SK-N-SH (cell line): ENCODE data around the gene FAM234A. TPM values are rescaled to one million over a fixed set of nuclear protein-coding genes. Genes with fewer than 3 reads are reported as not detected.

Source experiments
- CTCF ChIA-PET: fragments of 300-600, 350-600 bp; formaldehyde crosslinking; extraction: SDS; loops from one replicate; lab custom pipeline; 2021; lab: Yijun Ruan, JAX
- POLR2A ChIA-PET: fragments of 350-600 bp; sonication (Branson Sonifier 250); formaldehyde crosslinking; extraction: SDS; loops from one replicate; lab custom pipeline; 2020; ENCODE audit warnings: antibody characterized with exemption, inconsistent platforms; lab: Yijun Ruan, JAX
- DNase-seq: peaks from one replicate; pipeline ENCODE4 v3.0.0; 2012
- H2AFZ ChIP-seq: fragments of 200-600 bp; sonication (generic); 2 replicates; pipeline ENCODE4 v1.8.1; 2016; ENCODE audit warnings: antibody characterized with exemption, mild to moderate bottlenecking, low read depth
- H3F3A ChIP-seq: fragments of 200-600 bp; sonication (generic); replicated peaks from 2 replicates; pipeline ENCODE3; 2016; ENCODE audit warnings: antibody characterized with exemption, mild to moderate bottlenecking; ENCODE audit not compliant: insufficient read depth
- H3K27ac ChIP-seq, 2 experiments: fragments of 200-500 bp in 1 of 2; fragments of 200-600 bp in 1 of 2; sonication (Bioruptor generic) in 1 of 2; sonication (generic), shearing (Covaris generic) in 1 of 2; 2 replicates each; pipeline versions ENCODE4 v1.5.1 to v1.6.1; 2014 to 2016; ENCODE audit warnings: low read depth in 2 of 2, inconsistent platforms in 1 of 2, low read length in 1 of 2, mild to moderate bottlenecking in 1 of 2, mixed read lengths in 1 of 2
- H3K27me3 ChIP-seq: fragments of 200-600 bp; sonication (generic), shearing (Covaris generic); 2 replicates; pipeline ENCODE4 v1.6.1; 2016; ENCODE audit warnings: mixed run types; ENCODE audit not compliant: insufficient read depth
- H3K36me3 ChIP-seq, 2 experiments: fragments of 200-500 bp in 1 of 2; fragments of 200-600 bp in 1 of 2; sonication (Bioruptor generic) in 1 of 2; sonication (generic) in 1 of 2; replicated peaks in 1 of 2; 2 replicates each; pipeline versions ENCODE3 to v1.5.1; 2014 to 2016; ENCODE audit warnings: low read length in 1 of 2, mild to moderate bottlenecking in 1 of 2; ENCODE audit not compliant: insufficient read depth in 2 of 2, control insufficient read depth in 1 of 2
- H3K4me1 ChIP-seq, 2 experiments: fragments of 200-500 bp in 1 of 2; fragments of 200-600 bp in 1 of 2; sonication (Bioruptor generic) in 1 of 2; sonication (generic), shearing (Covaris generic) in 1 of 2; 2 replicates each; pipeline versions ENCODE4 v1.5.1 to v1.6.1; 2014 to 2016; ENCODE audit warnings: low read depth in 1 of 2, low read length in 1 of 2, mixed run types in 1 of 2; ENCODE audit not compliant: insufficient read depth in 2 of 2, control insufficient read depth in 1 of 2
- H3K4me2 ChIP-seq: fragments of 200-600 bp; sonication (generic), shearing (Covaris generic); 2 replicates; pipeline ENCODE4 v1.6.1; 2017; ENCODE audit warnings: mixed run types
- H3K4me3 ChIP-seq, 2 experiments: fragments of 200-500 bp in 1 of 2; fragments of 200-600 bp in 1 of 2; sonication (Bioruptor generic) in 1 of 2; sonication (generic), shearing (Covaris generic) in 1 of 2; 2 replicates each; pipeline versions ENCODE4 v1.5.1 to v1.8.1; 2014 to 2016; ENCODE audit warnings: low read depth in 2 of 2, inconsistent platforms in 1 of 2, low read length in 1 of 2, mild to moderate bottlenecking in 1 of 2, mixed read lengths in 1 of 2, moderate library complexity in 1 of 2
- H3K79me2 ChIP-seq: fragments of 200-600 bp; sonication (generic); 2 replicates; pipeline ENCODE4 v1.8.1; 2017; ENCODE audit warnings: mild to moderate bottlenecking; ENCODE audit not compliant: insufficient read depth
- H3K9ac ChIP-seq: fragments of 200-600 bp; sonication (generic); 2 replicates; pipeline ENCODE4 v1.6.1; 2017; ENCODE audit warnings: mixed run types
- H3K9me2 ChIP-seq: fragments of 200-600 bp; sonication (generic); 2 replicates; pipeline ENCODE4 v1.6.1; 2017; ENCODE audit warnings: mixed run types
- H3K9me3 ChIP-seq: fragments of 200-600 bp; sonication (generic); 2 replicates; pipeline ENCODE4 v1.6.1; 2017; ENCODE audit warnings: mixed run types, mild to moderate bottlenecking, moderate library complexity
- H4K20me1 ChIP-seq: fragments of 200-600 bp; sonication (generic); 2 replicates; pipeline ENCODE4 v1.6.1; 2017; ENCODE audit warnings: mild to moderate bottlenecking, mixed run types; ENCODE audit not compliant: insufficient read depth
- CTCF ChIP-seq: fragments of 200-600 bp; sonication (generic); IDR thresholded peaks from 2 replicates; pipeline ENCODE4 v1.6.1; 2017; ENCODE audit warnings: antibody characterized with exemption, mild to moderate bottlenecking, moderate library complexity
- EZH2phosphoT487 ChIP-seq: fragments of 200-600 bp; sonication (generic); IDR thresholded peaks from 2 replicates; pipeline ENCODE4 v1.6.1; 2017; ENCODE audit warnings: low read depth, mixed run types, mild to moderate bottlenecking, antibody characterized with exemption, moderate library complexity, borderline replicate concordance
- GABPA ChIP-seq: IDR thresholded peaks from 2 replicates; pipeline ENCODE4 v1.4.0; 2012; ENCODE audit warnings: low read depth, mild to moderate bottlenecking
- MAX ChIP-seq: IDR thresholded peaks from 2 replicates; pipeline ENCODE4 v1.4.0; 2012; ENCODE audit warnings: low read depth
- MEF2A ChIP-seq: IDR thresholded peaks from 2 replicates; pipeline ENCODE4 v1.4.0; 2012; ENCODE audit warnings: low read depth, borderline replicate concordance
- MXI1 ChIP-seq: IDR thresholded peaks from 2 replicates; pipeline ENCODE4 v1.6.1; 2012; ENCODE audit warnings: mild to moderate bottlenecking, low read depth, low read length, improper control_type of control experiment
- NFIC ChIP-seq: IDR thresholded peaks from 2 replicates; pipeline ENCODE4 v1.4.0; 2012; ENCODE audit warnings: borderline replicate concordance
- POLR2AphosphoS5 ChIP-seq: IDR thresholded peaks from 2 replicates; pipeline ENCODE4 v1.6.1; 2012; ENCODE audit warnings: low read depth, low read length
- RXRA ChIP-seq: IDR thresholded peaks from 2 replicates; pipeline ENCODE4 v1.4.0; 2012; ENCODE audit warnings: low read depth, mild to moderate bottlenecking, borderline replicate concordance
- SIN3A ChIP-seq: IDR thresholded peaks from 2 replicates; pipeline ENCODE4 v1.6.1; 2012; ENCODE audit warnings: low read depth, mild to moderate bottlenecking, low read length, moderate library complexity, borderline replicate concordance
- TCF12 ChIP-seq: IDR thresholded peaks from 2 replicates; pipeline ENCODE4 v1.4.0; 2012
- TEAD4 ChIP-seq: IDR thresholded peaks from 2 replicates; pipeline ENCODE4 v1.4.0; 2012; ENCODE audit warnings: mild to moderate bottlenecking, borderline replicate concordance; ENCODE audit not compliant: insufficient read depth
- USF2 ChIP-seq: fragments of 150-350 bp; IDR thresholded peaks from 2 replicates; pipeline ENCODE4 v1.6.1; 2017; ENCODE audit warnings: antibody characterized with exemption, low read length, low read depth, borderline replicate concordance
- YY1 ChIP-seq: IDR thresholded peaks from 2 replicates; pipeline ENCODE4 v1.4.0; 2012; ENCODE audit warnings: low read depth, mild to moderate bottlenecking
- ZBTB33 ChIP-seq: IDR thresholded peaks from 2 replicates; pipeline ENCODE4 v1.4.0; 2012; ENCODE audit warnings: low read depth, borderline replicate concordance
- WGBS: methylation state at CpG from one replicate; pipeline ENCODE4 v1.1.6; 2017; ENCODE audit warnings: low lambda C conversion rate; 5-methylcytosine and 5-hydroxymethylcytosine counted together
- polyA plus RNA-seq, 3 experiments: library from polyadenylated mRNA; depleted of rRNA; stranded (reverse); fragments of >200 nt; gene quantifications; 2 replicates each; pipeline ENCODE4 v1.2.3, GENCODE V29; 2012

The FAM234A gene
- polyA plus RNA-seq, 1 of the 3 experiments (the other 2 are of a cell fraction), result 126 TPM

GRCh38 chr16:263182-263774 lies 28.7 kb downstream of the FAM234A start:
- no peaks in the 10 kb centered on the region for H3K27me3 ChIP-seq
- H3K9me2 ChIP-seq, result no peaks in the 10 kb centered on the region
- TF ChIP-seq ZBTB33 (no peak), SIN3A (no peak), EZH2phosphoT487 (no peak), MXI1 (no peak), NFIC (no peak), POLR2AphosphoS5 (no peak), CTCF (no peak)
- no peaks in the 10 kb centered on the region for H3K79me2 ChIP-seq
- H3K4me2 ChIP-seq, result no peak overlapping the region
- no peak overlapping the region for H3K4me3 ChIP-seq
- peaks cover 0 to 6% of the 10 kb centered on the region in 2 experiments; a peak in 1 of 4 replicates for H3K4me1 ChIP-seq
- CTCF ChIA-PET, result no interaction called here
- H2AFZ ChIP-seq, result no peak overlapping the region
- POLR2A ChIA-PET, result interaction anchor here (1.0 kb wide), 1 partner anchor 42 kb away, joined by 3 read pairs; no protein-coding TSS in a partner anchor
- H3K9me3 ChIP-seq, result no peaks in the 10 kb centered on the region
- WGBS, result 96% methylated on average over 19 of the region's 35 CpGs
- H3K27ac ChIP-seq, result no peak overlapping the region
- no peak overlapping the region for H3K9ac ChIP-seq
- peak; percentile 12 for DNase-seq
- peaks cover 0 to 51% of the 10 kb centered on the region in 2 experiments for H3K36me3 ChIP-seq
- no peaks in the 10 kb centered on the region for H4K20me1 ChIP-seq
- H3F3A ChIP-seq, result no peaks in the 10 kb centered on the region

- no peak overlapping the region for H2AFZ ChIP-seq
- POLR2A ChIA-PET, result interaction anchor here (1.0 kb wide), 1 partner anchor 42 kb away, joined by 3 read pairs; no protein-coding TSS in a partner anchor
These were observed 29.3 kb downstream of the FAM234A start for GRCh38 chr16:263944-264343.

More at GRCh38 chr16:263944-264343, 29.3 kb downstream of the FAM234A start:
- TF ChIP-seq MAX (no peak), USF2 (no peak), SIN3A (no peak), TEAD4 (no peak), TCF12 (no peak), MEF2A (no peak), YY1 (no peak), RXRA (no peak), GABPA (no peak)
- no peak overlapping the region for H3K27ac ChIP-seq
- peaks cover 0 to 51% of the 10 kb centered on the region in 2 experiments for H3K36me3 ChIP-seq
- H3K4me3 ChIP-seq, result no peak overlapping the region
- CTCF ChIA-PET, result no interaction called here
- no peak overlapping the region for H3K4me2 ChIP-seq
- peak; percentile 8 for DNase-seq
- 95% methylated on average over 6 of the region's 17 CpGs for WGBS
- no peaks in the 10 kb centered on the region for H4K20me1 ChIP-seq
- H3K79me2 ChIP-seq, result no peaks in the 10 kb centered on the region
- H3K9me2 ChIP-seq, result no peaks in the 10 kb centered on the region
- H3F3A ChIP-seq, result no peaks in the 10 kb centered on the region
- no peaks in the 10 kb centered on the region for H3K9me3 ChIP-seq
- H3K27me3 ChIP-seq, result no peaks in the 10 kb centered on the region
- H3K4me1 ChIP-seq, result peaks cover 0 to 8% of the 10 kb centered on the region in 2 experiments; a peak in 1 of 4 replicates
- no peak overlapping the region for H3K9ac ChIP-seq
